Stimulated activated CD4-positive, alpha-beta T cell treated with anti-CD3 and anti-CD28 coated beads, Interleukin-4, amount 100 ng/mL, for 24 hours (primary cell): ENCODE results near the gene RRAD.
A peak's percentile ranks its signal among the peaks of the same experiment; 100 is the strongest.
"Not testable (repeated sequence)": the region's sequence is repeated elsewhere in the genome, so short reads cannot be mapped to it uniquely, and the experiment has no call there.

Experiments used
- DNase-seq: peaks from one replicate; pipeline ENCODE4 v3.0.0-alpha.2; 2020

Gene RRAD

GRCh38 chr16:66898207-66898606, 27.1 kb downstream of the RRAD start:
- DNase-seq, result no peak

DNA sequence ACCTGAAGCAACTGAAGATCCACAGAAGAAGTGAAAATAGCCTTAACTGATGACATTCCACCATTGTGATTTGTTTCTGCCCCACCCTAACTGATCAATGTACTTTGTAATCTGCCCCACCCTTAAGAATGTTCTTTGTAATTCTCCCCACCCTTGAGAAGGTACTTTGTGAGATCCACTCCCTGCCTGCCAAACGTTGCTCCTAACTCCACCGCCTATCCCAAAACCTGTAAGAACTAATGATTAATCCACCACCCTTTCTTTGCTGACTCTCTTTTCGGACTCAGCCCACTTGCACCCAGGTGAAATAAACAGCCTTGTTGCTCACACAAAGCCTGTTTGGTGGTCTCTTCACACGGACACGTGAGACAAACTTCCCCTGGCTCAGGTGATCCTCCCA, 28.7 kb downstream of the RRAD start:
- DNase-seq, result not testable (repeated sequence)

DNA sequence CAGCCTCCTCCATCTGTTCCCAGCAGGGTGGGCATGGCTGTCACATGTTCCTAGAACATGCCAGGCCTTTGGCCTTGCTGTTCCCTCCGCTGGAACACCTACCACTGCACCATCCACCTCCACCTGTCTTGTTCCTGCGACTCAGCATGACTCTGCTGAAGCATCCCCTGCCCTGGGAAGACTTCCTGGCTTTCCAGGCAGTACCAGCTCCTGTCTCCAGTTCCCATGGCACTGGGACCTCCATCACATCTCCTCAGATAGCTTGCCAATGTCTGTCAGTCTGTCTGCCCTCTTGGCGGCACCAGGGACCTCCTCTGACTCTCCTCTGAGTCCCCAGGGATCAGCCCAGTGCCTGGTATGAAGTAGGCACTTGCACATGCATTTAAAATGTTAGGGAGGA, 29.3 kb downstream of the RRAD start:
- no peak for DNase-seq

DNA sequence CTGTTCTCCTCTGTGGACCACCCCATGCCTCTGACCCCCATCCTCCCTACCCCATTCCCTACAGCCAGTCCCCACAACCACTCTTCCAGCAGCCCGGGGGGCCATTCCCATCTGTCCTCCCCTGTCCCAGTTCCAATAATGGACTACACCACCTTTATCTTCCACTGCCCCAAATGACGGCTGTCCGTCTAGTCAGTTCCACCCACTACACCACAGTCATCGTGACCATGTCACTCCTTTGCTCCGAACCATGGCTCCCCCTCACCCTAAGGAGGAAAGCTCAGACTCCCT, 29.7 kb downstream of the RRAD start:
- DNase-seq, result no peak

DNA sequence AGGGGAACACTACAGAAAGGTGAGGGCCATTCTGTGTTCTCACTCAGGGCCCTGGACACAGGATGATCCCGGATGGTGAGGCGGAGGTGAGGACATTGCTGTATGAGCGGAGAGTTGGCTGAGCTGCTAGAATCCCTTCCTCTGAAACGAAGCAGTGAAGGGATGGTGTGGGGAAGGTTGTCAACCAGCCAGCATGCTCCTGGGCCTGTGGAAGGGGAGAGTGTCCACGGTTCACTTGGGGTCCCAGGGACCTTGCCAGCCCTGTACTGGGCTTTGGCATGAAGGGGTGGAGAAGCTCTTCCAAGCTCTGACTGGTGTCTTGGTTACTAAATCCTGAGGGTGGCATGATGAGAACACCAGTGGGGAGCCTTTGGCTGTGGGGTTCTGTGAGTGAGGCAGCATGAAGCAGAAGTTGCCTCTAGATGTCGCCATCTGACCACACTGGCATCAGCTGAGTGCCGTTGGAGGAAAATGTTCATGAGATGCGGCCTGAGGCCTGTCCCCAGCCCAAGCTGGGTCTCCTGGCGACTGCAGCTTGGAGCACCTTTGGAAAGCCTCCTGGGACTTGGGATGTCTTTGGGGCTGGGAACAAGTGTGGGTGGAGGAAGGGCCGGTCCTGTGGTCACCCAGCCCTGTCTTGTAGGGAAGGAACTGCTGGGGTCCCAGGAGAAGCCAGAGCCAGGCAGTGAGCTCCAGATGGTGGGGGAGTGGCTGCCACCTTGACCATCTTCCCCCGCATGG, 30.2 kb downstream of the RRAD start:
- DNase-seq, result peak; percentile 66

DNA sequence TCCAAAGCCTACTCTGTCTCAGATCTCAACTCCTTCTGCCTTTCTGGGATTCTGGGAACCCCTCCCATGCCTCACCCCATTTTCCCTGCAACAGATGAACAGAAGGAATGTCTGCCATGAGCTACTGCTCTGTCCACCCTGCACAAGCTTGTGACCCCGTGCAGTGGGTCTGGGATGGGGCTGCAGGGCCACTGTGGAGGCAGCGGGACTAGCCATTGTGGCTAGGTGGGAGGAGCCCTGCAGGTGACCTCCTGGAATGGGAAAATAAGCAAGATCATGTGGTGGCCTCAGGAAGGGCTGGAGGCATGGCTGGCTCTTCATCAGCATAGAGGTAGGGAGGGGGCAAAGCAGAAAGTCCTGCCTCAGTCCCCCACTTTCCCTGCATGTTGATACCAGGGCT, 31.3 kb downstream of the RRAD start:
- DNase-seq, result no peak

- no peak for DNase-seq
Measured at GRCh38 chr16:66891797-66892196, 33.5 kb downstream of the RRAD start.

DNA sequence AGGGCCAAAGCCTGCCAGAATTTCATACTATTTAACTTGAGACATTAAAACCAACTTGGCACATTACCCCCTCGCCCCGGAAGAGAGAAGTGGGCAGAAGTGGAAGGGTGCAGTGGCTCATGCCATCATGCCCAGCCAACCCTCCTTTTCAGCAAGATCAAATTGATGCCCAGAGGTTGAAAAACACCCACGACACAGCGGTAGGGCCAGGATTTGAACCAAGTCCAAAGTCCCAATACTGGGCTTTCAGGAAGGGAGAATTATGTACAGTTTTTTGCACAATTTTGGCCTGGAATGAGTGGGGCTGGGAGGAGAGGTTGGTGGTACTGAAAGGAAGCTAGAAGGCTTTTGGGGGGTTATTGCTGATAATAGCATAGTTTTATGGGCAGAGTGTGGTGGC, 34.0 kb downstream of the RRAD start:
- DNase-seq, result no peak

GRCh38 chr16:66890799-66891198, 34.5 kb downstream of the RRAD start:
- DNase-seq, result no peak

GRCh38 chr16:66889622-66890021, 35.7 kb downstream of the RRAD start:
- DNase-seq, result no peak

- DNase-seq, result no peak
Measured at GRCh38 chr16:66888647-66889615, 36.4 kb downstream of the RRAD start.

GRCh38 chr16:66886914-66887313, 38.4 kb downstream of the RRAD start:
- DNase-seq, result no peak

- no peak for DNase-seq
Measured at GRCh38 chr16:66886321-66886720, 39.0 kb downstream of the RRAD start.

DNA sequence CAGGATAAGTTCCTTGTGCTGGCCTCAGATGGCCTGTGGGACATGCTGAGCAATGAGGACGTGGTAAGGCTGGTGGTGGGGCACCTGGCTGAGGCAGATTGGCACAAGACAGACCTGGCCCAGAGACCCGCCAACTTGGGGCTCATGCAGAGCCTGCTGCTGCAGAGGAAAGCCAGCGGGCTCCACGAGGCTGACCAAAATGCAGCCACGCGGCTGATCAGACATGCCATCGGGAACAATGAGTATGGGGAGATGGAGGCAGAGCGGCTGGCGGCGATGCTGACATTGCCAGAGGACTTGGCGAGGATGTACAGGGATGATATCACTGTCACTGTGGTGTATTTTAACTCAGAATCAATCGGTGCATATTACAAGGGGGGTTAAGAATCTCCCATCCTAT, 39.8 kb downstream of the RRAD start:
- no peak for DNase-seq

GRCh38 chr16:66882702-66883101, 42.6 kb downstream of the RRAD start:
- DNase-seq, result no peak

DNA sequence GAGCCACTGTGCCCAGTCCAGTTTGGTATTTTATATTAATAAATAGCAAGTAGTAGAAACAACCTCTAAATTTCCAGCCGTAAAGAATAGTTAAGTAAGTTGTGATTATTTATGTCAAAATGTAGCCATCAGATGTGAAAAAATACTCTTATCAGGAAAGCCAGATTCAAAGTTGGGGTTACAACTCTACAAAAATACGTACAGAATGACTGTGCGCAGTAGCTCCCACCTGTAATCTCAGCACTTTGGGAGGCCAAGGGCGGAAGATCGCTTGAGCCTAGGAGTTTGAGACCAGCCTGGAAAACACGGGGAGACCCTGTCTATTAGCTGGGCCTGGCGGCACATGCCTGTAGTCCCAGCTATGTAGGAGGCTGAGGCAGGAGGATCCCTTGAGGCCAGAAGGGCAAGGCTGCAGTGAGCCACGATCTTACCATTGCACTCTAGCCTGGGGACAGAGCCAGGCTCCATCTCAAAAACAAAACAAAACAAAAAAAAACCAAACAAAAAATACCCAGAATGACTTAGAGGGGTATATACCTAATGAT, 43.3 kb downstream of the RRAD start:
- no peak for DNase-seq

GRCh38 chr16:66881560-66881959, 43.8 kb downstream of the RRAD start:
- DNase-seq, result no peak

DNA sequence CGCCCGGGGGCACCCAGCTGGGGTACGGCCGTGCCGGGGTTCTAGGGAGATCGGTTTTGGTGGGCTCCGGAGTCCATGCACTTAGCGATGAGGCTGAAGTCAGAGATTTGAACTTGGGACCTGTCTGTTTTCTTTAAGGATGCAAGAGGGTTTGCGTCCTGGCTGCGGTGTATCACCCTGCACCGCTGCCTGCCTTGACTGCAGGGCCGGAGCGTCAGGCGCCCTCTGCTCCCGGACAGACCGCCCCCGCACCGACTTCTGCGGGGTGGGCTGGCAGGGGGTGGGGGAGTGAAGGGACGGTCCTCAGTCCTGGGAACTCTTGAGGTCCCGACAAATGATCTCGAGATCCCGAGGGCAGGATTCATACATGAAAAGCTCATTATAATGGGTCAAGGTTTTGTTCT, 44.3 kb downstream of the RRAD start:
- no peak for DNase-seq

DNA sequence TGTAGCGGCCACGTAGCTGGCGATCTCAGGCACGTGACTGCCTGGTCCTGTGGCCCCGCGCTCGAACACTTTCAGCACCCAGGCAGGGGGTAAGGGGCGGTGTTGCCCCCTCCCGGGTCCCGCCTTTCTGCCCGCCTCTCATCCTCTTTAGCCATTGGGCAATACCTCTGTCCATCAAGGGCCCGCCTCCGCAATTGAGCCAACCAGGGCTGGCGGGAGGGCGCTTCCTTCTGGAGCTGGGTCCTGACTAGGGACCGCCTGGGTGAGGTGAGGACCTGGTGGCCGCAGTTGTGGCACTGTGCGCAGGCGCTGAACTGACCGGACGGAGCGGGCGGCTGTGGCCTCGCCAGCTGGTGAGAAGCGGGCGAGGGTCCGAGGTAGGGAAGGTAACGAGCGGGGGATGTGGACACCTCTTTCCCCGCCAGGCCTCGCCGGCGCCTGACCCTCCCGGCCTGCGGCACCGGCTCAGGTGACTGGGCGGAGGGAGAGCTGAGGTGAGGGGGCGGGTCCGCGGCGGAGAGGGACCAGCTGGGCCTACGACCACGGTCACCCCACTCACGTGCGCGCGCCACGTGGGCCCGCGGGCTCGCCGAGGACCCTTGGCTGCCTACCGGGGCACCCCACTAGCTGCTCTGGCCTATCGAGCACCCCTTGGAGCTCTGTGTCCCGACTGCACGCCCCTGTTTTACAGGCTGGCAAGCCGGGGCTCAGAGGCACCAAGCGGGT, 44.9 kb downstream of the RRAD start, which contains the start of gene PDP2:
PDP2 (plus strand) TSS at position 228 of the 726 bp plus-strand sequence. CDS start 3,770 bp downstream, outside the sequence.
- peak; percentile 92 for DNase-seq

DNA sequence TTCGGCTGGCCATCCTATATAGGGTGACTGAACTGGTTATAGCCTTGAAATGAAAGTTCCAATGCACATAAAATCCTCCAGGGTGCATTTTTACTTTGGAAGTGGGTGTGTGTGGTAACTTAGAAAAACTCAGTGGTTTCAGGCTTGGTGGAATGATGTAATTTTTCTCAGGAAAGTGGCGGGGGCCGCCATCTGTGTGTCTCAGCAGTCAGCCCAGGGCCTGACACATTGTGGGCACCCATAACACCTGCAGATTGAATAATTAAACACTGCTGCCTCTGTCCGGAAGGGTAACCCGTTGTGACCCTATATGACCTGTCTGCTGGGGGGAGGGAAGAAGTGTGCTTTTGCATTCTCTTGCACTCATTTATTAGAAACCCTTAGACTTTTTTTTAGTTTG, 47.3 kb downstream of the RRAD start:
- DNase-seq, result peak; percentile 76

DNA sequence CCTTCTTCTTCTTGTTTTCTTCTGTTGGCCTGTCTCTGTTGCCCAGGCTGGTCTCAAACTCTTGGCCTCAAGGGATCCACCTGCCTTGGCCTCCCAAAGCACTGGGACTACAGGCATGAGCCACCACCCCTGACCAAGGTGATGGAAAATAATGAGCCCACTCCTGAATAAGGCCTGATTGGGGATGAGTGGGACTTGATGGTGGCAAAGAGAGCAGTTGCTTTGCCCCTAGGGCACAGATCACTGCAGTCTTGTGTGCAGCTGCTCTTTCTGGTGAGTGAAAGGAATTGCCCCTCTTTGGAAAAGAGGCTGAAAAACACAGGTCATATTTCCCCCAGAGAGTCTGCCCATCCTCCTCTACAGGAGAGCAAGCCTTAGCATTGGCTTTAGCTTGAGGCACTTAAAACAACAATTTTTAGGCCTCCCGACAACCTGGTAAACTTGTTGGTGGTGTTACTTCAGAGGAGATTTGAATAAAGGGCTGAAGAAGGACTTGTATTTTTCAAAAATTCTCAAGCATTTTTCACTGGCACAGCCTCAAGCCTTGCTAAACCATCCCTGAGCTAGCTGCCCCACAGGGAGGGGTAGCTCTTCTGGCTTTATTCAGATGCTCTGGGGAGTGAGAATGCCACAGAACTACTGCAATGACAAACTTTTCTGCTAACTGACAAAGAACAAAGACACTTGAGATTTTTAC, 51.1 kb downstream of the RRAD start:
- no peak for DNase-seq

GRCh38 chr16:66873685-66874055, 51.7 kb downstream of the RRAD start:
- DNase-seq, result no peak
